Activated CD4-positive, alpha-beta T cell treated with anti-CD3 and anti-CD28 coated beads for 36 hours (primary cell): ENCODE results near the gene TPCN2. TPM values are rescaled to one million over a fixed set of nuclear protein-coding genes. Genes with fewer than 3 reads are reported as not detected.

Experiments used
- ATAC-seq: fragments of 200-7000 bp; cut with Tn5 transposase; one replicate; pipeline ENCODE4 v1.10.0; 2021; ENCODE audit warnings: mild to moderate bottlenecking, moderate library complexity
- CTCF ChIA-PET: fragments of 350-600 bp; sonication (Branson Sonifier 250); formaldehyde crosslinking; loops from one replicate; lab custom pipeline; 2021; ENCODE audit warnings: antibody characterized with exemption; lab: Charles Lee
- POLR2A ChIA-PET: fragments of 350-600 bp; sonication (Branson Sonifier 250); formaldehyde crosslinking; loops from one replicate; lab custom pipeline; 2021; ENCODE audit warnings: antibody characterized with exemption, inconsistent platforms; lab: Charles Lee
- DNase-seq: peaks from one replicate; pipeline ENCODE4 v3.0.0-alpha.2; 2020
- H3K27ac Mint-ChIP-seq: one replicate; pipeline ENCODE4 v1.8.0; 2021; ENCODE audit warnings: mixed read lengths
- H3K27me3 Mint-ChIP-seq: one replicate; pipeline ENCODE4 v1.8.0; 2021; ENCODE audit warnings: mixed read lengths
- H3K36me3 Mint-ChIP-seq: one replicate; pipeline ENCODE4 v1.8.0; 2021; ENCODE audit warnings: low read depth, mixed read lengths
- H3K4me1 Mint-ChIP-seq: one replicate; pipeline ENCODE4 v1.8.0; 2021; ENCODE audit warnings: mixed read lengths
- H3K4me3 Mint-ChIP-seq: one replicate; pipeline ENCODE4 v1.8.0; 2021; ENCODE audit warnings: mild to moderate bottlenecking, moderate library complexity, mixed read lengths
- H3K9me3 Mint-ChIP-seq: one replicate; pipeline ENCODE4 v1.8.0; 2021; ENCODE audit warnings: low read depth, mixed read lengths
- intact Hi-C, 2 experiments: fragments of 100-400 bp; cut with DNase I in 1 of 2; cut with micrococcal nuclease in 1 of 2; formaldehyde crosslinking; loops; one replicate each; pipeline versions ENCODE4 v1.14.2 to v1.15.1; 2022 to 2024; cut with DNase I, micrococcal nuclease
- total RNA-seq, 2 experiments: library from RNA; stranded (reverse); gene quantifications; one replicate each; pipeline ENCODE4 v1.2.3, GENCODE V29; 2021

The TPCN2 gene
- total RNA-seq, 2 experiments from 2014 or later, result 7.4 to 10.4 TPM

DNA sequence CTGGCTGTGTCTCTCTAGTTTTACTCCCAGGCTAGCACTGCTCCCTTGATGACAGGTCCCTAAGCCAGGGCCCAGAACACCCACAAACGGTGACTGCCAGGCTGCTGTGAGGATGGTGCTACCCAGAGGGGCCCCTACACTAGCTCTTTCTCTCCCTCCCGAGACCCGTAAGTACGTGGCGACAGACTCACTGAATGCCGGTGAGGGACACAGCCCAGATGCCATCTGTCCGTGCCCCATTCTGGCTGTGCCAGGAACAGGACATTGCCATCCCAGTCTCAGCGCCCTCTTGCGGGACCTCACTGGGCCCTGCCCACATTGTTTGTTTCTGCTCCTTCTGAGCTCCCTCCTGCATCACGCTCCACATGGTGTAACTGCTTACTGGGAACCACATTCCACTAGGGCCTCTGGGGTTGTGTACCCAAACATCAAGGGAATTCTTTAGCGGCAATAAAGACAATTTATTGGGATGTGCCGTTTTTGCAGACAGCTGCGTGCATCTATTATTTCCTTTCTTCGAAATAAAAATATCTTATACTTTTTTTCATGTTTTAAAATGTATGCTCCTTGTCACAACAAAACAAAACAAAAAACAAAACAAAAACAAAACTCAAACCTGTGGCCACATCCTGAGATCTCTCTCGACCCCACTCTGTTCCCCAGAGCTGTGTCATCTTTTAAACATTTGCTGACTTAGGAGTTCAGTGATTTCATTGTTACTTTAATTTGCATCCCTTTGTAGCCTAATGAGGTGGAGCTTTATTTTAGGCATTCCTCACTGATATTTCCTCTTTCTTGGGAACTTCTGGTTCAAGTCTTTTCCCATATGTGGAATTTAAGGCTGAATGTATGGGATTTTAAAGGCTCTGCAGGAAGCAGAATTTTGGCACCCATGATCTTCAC lies 4.4 kb upstream of the TPCN2 start:
- CTCF ChIA-PET, result interaction anchor here (0.7 kb wide), 1 partner anchor 60 kb away, joined by 3 read pairs; no protein-coding TSS in a partner anchor
- intact Hi-C loops, result loop anchor here in 1 of 2 experiments (5.0 kb wide), 1 partner anchor 772 kb away; the partner anchor contains the start of gene C11orf24

DNA sequence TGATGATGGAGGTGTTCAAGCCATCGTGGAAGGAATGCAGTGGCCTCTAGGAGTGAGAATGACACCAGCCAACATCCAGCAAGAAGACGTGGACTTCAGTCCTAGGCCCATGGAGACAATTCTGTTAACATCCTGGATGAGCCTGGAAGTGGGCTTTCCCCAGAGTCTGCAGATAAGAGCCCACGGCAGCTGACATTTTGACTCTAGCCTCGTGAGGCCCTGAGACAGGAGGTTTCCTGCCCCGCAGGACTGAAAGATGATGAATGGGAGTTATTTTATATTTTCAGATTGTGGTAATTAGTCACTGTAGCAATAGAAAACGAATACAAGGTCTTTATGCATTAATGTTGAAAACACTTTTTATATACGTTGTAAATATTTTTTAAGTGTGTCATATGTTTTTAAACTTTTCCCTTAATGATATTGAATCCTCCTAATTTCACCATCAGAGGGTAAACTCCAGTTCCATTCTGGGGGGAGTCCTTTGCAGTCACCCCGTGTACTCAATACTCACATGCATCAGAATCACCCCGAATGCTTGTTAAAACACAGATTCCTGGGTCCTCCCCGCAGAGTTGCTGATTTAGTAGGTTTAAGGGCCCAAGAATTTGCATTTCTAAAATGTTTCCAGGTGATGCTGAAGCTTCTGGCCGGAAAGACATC lies 570 bp upstream of the TPCN2 start:
- DNase-seq (no peak), ATAC-seq (no peak)
- Mint-ChIP-seq H3K36me3 (no peaks in the 10 kb centered on the region), H3K27me3 (peaks cover 2% of the 10 kb centered on the region), H3K4me3 (peak overlapping the region; percentile 65), H3K4me1 (peaks cover 22% of the 10 kb centered on the region), H3K9me3 (no peaks in the 10 kb centered on the region), H3K27ac (peak overlapping the region; percentile 55)
- intact Hi-C loops, result loop anchor here in 1 of 2 experiments (1.0 to 5.0 kb wide), 11 partner anchors 74 to 1223 kb away; partner anchors contain the start of genes C11orf24, CPT1A, FADD and IGHMBP2
- ChIA-PET CTCF (interaction anchor here (0.7 kb wide), 5 partner anchors 10 to 623 kb away, joined by 3 to 5 read pairs (median 3); no protein-coding TSS in a partner anchor), POLR2A (no interaction called here)

More for the DNA sequence above, 4.4 kb upstream of the TPCN2 start:
- Mint-ChIP-seq H3K27me3 (peaks cover 2% of the 10 kb centered on the region), H3K27ac (no peak overlapping the region), H3K4me3 (no peak overlapping the region), H3K4me1 (peaks cover 24% of the 10 kb centered on the region), H3K9me3 (no peaks in the 10 kb centered on the region), H3K36me3 (no peaks in the 10 kb centered on the region)
- DNase-seq (peak; percentile 57), ATAC-seq (no peak)
- POLR2A ChIA-PET, result no interaction called here

DNA sequence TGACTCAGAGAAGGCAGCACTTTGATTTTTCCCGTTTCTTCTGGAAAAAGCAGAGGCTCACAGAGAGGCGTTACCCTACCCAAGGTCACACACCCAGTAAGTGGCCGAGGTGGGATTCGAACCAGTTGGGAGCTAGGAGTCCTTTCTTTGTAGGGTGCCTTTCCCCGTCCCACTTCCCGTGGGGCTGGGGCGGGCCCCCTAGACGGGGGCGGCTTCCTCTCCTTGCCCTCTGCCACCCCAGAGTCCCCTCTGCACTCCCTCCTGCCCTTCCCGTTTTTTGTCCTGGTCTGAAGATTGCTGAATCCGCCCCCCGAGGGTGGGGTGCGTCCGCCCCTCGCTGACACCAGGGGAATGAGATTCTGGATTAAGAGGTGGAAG lies 747 bp downstream of the TPCN2 start:
- POLR2A ChIA-PET, result no interaction called here
- DNase-seq, result peak; percentile 49
- Mint-ChIP-seq H3K27me3 (peaks cover 2% of the 10 kb centered on the region), H3K27ac (peak overlapping the region; percentile 73), H3K4me1 (peaks cover 22% of the 10 kb centered on the region), H3K36me3 (peaks cover 1% of the 10 kb centered on the region), H3K4me3 (peak overlapping the region; percentile 72), H3K9me3 (no peaks in the 10 kb centered on the region)
- ATAC-seq, result no peak
- intact Hi-C loops, result loop anchor here in 1 of 2 experiments (2.0 to 5.0 kb wide), 5 partner anchors 497 to 1221 kb away; partner anchors contain the start of genes C11orf24, FADD, NDUFS8 and PPFIA1
- CTCF ChIA-PET, result no interaction called here

DNA sequence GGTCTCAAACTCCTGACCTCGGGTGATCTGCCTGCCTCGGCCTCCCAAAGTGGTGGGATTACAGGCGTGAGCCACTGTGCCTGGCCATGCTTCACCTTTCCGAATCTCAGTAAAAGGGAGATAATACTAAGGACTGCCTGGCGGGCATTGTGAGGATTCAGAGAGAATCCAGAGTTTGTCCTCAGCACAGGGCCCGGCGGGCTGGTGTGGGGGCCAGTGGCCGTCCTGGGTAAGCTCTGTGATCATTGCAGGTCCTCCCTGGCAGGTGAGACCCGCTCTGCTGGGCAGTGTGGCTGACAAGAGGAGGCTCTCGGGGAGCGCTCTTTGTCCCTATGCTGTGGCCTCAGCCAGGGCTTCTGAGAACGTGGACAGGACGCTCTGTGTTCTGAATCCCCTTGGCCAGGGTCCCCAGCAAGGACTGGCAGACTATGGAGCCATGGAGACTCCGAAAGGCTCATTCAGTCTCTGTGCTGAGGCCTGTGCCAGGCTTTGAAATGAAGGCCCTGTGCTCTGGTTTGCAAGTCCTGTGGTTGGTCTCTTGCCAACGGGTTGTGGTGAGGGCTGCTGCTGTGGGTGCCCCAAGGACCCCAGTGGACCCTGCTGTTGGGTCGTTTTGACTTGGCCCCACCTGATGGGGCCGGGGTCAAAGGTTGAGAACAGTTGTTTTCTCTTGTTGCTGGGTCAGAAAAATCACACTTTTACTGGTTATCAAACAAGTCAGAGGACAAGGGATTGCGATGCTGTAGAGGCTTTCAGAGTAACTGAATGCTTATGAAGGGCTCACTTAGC lies 2.1 kb downstream of the TPCN2 start:
- ChIA-PET POLR2A (no interaction called here), CTCF (interaction anchor here (0.6 kb wide), 2 partner anchors 150 to 303 kb away, joined by 3 read pairs; no protein-coding TSS in a partner anchor)
- Mint-ChIP-seq H3K27me3 (no peaks in the 10 kb centered on the region), H3K4me3 (peak overlapping the region; percentile 72), H3K27ac (no peak overlapping the region), H3K36me3 (peaks cover 1% of the 10 kb centered on the region), H3K9me3 (no peaks in the 10 kb centered on the region), H3K4me1 (peaks cover 22% of the 10 kb centered on the region)
- ATAC-seq, result no peak
- no peak for DNase-seq
- intact Hi-C loops, result no loop called here

DNA sequence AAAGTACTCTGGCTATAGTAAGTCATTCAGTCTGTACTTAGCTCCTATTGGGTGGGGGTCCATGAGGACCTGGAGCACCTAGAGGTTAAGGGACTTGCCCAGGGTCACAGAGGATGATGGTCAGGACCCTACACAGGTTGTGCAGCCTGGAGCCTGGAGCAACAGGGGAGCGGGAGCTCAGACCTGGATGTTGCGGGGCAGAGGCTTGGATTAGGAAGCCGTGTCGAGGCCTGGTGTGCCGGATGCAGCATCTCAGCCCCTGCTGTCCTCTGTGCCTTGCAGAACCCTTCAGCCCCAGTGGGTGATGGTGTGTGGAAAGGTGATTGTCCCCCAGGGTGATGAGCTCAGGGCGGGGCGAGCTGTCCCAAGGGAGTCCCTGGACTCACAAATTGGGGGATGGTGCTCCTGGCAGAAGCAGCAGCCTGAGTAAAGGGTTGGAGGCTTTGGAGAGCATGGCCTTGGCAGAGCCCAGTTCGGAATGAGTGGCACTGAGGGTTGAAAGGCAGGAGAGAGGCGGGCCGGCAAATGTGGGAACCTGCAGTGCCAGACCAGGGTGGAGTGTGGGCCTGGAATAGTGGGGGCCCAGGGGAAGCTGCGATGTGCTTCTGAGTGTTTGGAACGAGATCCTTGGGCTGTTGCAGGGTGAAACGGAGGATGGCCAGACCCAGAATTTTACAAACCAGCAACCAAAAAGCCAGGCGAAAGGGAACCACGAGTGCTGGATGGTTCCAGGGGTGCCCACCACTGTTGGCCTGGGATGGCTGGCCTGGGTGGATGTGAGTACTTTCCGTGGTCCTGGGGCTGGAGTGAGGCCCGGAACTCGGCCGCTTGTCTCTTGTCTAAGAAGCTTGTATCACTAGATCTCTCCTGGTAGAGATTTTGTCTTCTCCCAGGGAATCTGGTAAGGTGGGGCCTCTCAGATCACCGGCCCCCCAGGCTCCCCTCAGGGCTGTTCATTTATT lies 2.9 kb downstream of the TPCN2 start:
- no peak overlapping the region for H3K27ac Mint-ChIP-seq
- no peaks in the 10 kb centered on the region for H3K27me3 Mint-ChIP-seq
- H3K36me3 Mint-ChIP-seq, result peaks cover 1% of the 10 kb centered on the region
- ATAC-seq (no peak), DNase-seq (no peak)
- ChIA-PET POLR2A (no interaction called here), CTCF (interaction anchor here (0.6 kb wide), 2 partner anchors 151 to 303 kb away, joined by 3 read pairs; no protein-coding TSS in a partner anchor)
- H3K4me1 Mint-ChIP-seq, result peaks cover 27% of the 10 kb centered on the region
- no peak overlapping the region for H3K4me3 Mint-ChIP-seq
- H3K9me3 Mint-ChIP-seq, result no peaks in the 10 kb centered on the region
- intact Hi-C loops, result no loop called here

DNA sequence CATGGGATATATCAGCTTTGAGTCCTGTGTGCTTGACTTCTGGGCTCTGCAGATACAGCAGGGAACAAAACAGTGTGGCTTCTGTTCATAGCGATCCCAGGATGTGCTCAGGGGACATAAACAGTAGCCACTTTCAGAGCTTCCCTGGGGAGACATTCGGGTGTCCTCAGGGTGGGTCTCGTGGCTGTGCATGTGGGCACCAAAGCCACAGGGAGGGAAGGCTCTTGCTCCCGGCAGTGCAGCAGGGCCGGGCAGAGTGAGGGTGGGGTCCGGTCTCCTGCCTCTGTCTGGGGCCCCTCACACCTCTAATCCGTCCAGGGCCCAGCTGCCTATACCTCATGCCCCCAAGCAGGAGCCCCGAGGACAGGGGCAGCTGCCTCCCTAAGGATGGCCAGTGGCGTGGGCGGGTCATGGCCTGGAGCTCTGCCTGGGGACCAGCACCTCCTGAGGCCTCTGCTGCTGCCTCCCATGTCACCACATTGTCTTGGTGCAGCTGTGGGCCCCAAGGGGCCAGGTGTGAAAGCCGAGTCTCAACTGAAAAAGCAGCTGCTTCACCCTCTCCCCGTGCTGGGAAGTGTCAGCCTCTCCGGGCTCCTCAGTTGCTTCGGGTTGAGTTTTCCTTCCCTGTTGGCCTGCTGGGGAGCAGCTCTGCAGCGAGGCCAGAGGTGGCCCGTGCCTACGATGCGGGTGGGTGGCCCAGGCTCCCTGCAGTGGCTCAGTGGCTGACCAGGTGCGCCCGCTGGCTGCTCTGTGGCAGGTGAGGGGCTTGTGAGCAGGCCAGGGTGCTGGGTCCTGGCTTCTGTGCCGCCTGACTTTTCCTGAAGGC lies 3.8 kb downstream of the TPCN2 start:
- Mint-ChIP-seq H3K27ac (no peak overlapping the region), H3K36me3 (peaks cover 1% of the 10 kb centered on the region), H3K27me3 (no peaks in the 10 kb centered on the region), H3K4me3 (no peak overlapping the region), H3K9me3 (no peaks in the 10 kb centered on the region), H3K4me1 (peaks cover 27% of the 10 kb centered on the region)
- ATAC-seq (no peak), DNase-seq (no peak)
- POLR2A ChIA-PET, result no interaction called here
- CTCF ChIA-PET, result no interaction called here
- intact Hi-C loops, result no loop called here

DNA sequence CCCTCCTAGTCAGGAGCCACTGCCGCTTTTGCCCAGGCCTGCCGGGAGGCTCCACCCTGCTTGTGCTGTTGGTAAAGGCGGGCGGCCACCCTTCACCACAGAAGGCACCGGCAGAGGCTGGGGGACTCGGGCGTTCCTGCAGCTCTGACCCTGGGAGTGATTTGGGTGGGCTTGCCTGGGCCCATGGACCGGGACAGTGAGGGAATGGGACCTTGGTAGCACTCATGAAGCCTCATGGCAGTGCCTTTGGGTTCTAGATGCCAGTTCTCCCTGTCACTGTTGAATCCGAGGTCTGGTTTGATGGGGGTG lies 4.4 kb downstream of the TPCN2 start:
- H3K27ac Mint-ChIP-seq, result no peak overlapping the region
- no peaks in the 10 kb centered on the region for H3K9me3 Mint-ChIP-seq
- H3K4me1 Mint-ChIP-seq, result peaks cover 23% of the 10 kb centered on the region
- ATAC-seq (no peak), DNase-seq (no peak)
- ChIA-PET POLR2A (no interaction called here), CTCF (no interaction called here)
- peaks cover 1% of the 10 kb centered on the region for H3K36me3 Mint-ChIP-seq
- intact Hi-C loops, result no loop called here
- H3K4me3 Mint-ChIP-seq, result no peak overlapping the region
- H3K27me3 Mint-ChIP-seq, result no peaks in the 10 kb centered on the region

DNA sequence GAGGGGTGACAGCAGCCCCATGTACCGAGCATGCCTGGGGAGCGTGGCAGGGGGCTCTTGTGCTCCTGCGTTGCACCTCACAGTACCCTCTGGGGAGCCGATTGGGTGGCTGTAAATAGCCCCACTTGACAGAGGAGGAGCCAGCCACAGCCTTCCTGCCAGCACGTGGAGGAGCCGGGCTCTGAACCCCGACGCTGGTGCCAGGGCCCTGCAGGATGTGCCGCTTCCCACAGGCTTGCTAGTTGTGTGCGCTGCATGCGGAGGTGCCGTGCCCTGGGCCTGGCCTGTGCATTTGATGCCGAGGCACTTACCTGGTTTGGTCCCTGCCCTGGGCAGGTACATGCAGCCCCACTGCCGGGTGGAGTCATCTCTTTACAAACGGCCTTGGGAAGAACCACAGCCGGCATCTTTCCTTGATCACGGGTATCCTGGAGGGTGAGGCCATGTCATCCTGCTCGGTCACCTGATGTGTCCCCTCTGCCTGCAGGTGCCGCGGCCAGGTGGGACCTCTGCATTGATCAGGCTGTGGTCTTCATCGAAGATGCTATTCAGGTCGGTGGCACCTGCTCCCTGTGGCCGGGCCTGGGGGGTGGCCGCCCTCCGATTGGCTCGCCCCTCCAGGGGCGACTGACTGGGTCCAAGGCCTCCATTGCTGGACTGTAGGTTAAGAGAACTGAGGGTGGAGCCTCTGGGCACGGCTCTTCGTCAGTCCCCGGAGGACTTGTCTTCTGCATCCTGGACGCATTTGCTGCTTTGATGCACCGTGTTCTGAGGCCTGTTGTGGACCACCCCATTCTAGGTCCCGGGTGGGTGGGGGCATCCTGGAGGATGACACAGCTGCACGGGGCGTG lies 5.0 kb downstream of the TPCN2 start:
- POLR2A ChIA-PET, result no interaction called here
- Mint-ChIP-seq H3K27ac (no peak overlapping the region), H3K4me1 (peaks cover 18% of the 10 kb centered on the region), H3K36me3 (peaks cover 1% of the 10 kb centered on the region), H3K9me3 (no peaks in the 10 kb centered on the region), H3K4me3 (no peak overlapping the region), H3K27me3 (no peaks in the 10 kb centered on the region)
- CTCF ChIA-PET, result no interaction called here
- intact Hi-C loops, result no loop called here
- ATAC-seq, result no peak
- no peak for DNase-seq

DNA sequence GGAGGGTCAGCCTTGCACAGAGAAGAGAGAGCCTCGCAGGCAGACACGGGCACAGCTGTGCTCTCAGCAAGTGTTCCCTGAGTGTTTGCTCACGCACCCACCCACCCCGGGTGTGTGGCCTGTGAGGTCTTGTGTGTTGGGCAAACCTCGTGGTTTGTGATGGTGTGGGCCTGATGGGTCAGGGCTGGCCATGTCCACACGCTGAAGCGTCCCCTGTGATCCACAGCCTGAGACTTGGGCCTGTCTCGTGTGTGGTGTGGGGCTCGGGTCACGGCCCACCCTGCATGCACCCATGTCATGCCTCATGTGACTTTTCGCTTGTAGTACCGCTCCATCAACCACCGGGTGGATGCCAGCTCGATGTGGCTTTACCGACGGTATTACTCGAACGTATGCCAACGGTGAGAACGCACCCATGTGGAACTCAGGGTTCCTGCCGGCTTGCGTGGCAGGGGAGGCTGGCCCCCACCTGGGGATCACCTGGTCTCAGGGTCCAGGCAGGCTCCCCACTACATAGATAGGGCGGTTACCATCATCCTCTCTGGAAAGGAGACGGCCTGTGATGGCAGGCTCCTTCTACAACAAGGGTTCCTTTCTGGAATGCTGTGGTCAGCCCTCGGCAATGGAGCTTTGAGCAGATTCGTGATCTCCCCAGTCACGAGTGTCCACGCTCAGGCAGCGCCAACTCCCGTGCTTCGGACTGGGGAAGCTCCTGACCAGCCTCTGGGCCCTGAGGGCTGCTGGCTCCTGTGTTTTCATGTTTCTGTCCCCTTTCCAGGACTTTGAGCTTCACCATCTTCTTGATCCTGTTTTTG lies 5.9 kb downstream of the TPCN2 start:
- no peak for ATAC-seq
- CTCF ChIA-PET, result no interaction called here
- POLR2A ChIA-PET, result no interaction called here

More for the DNA sequence above, 5.9 kb downstream of the TPCN2 start:
- Mint-ChIP-seq H3K4me1 (peaks cover 17% of the 10 kb centered on the region), H3K4me3 (no peak overlapping the region), H3K9me3 (no peaks in the 10 kb centered on the region), H3K27ac (no peak overlapping the region), H3K36me3 (peaks cover 1% of the 10 kb centered on the region), H3K27me3 (no peaks in the 10 kb centered on the region)
- no peak for DNase-seq
- intact Hi-C loops, result no loop called here
